DOHH2 (cell line): ENCODE data around the gene GIGYF1.

Experiments used
- H3F3A ChIP-seq: fragments of 200-600 bp; sonication (generic), shearing (Covaris generic); 2 replicates; pipeline ENCODE4 v1.6.0; 2016; ENCODE audit warnings: antibody characterized with exemption, mild to moderate bottlenecking; ENCODE audit not compliant: control insufficient read depth, insufficient read depth
- H3K27ac ChIP-seq: fragments of 200-600 bp; sonication (generic); 2 replicates; pipeline ENCODE4 v1.5.1; 2014; ENCODE audit warnings: low read depth, mild to moderate bottlenecking, low read length, moderate library complexity
- H3K27me3 ChIP-seq: fragments of 200-600 bp; sonication (generic); 2 replicates; pipeline ENCODE4 v1.6.1; 2014; ENCODE audit warnings: mild to moderate bottlenecking, low read length, mixed read lengths; ENCODE audit not compliant: control insufficient read depth
- H3K36me3 ChIP-seq: fragments of 200-600 bp; sonication (generic); 2 replicates; pipeline ENCODE4 v1.6.1; 2014; ENCODE audit warnings: mild to moderate bottlenecking, low read length, moderate library complexity, mixed read lengths; ENCODE audit not compliant: control insufficient read depth
- H3K4me1 ChIP-seq: fragments of 200-600 bp; sonication (generic); 2 replicates; pipeline ENCODE4 v1.6.1; 2014; ENCODE audit warnings: mild to moderate bottlenecking, low read length, mixed read lengths; ENCODE audit not compliant: control insufficient read depth
- H3K4me2 ChIP-seq: fragments of 200-600 bp; sonication (generic); 2 replicates; pipeline ENCODE4 v1.6.0; 2014; ENCODE audit warnings: mild to moderate bottlenecking, low read length, moderate library complexity
- H3K4me3 ChIP-seq: fragments of 200-600 bp; sonication (generic); 2 replicates; pipeline ENCODE4 v1.5.1; 2014; ENCODE audit warnings: mild to moderate bottlenecking, low read length, mixed read lengths
- H3K79me2 ChIP-seq: fragments of 200-600 bp; sonication (generic); 2 replicates; pipeline ENCODE4 v1.6.1; 2014; ENCODE audit warnings: mild to moderate bottlenecking, low read length, mixed read lengths; ENCODE audit not compliant: control insufficient read depth
- H3K9me2 ChIP-seq: fragments of 200-600 bp; sonication (generic); replicated peaks from 2 replicates; pipeline ENCODE4 v1.6.1; 2014; ENCODE audit warnings: mild to moderate bottlenecking, low read length, mixed read lengths; ENCODE audit not compliant: control insufficient read depth
- H3K9me3 ChIP-seq: fragments of 200-600 bp; sonication (generic); 2 replicates; pipeline ENCODE4 v1.6.1; 2014; ENCODE audit warnings: antibody characterized with exemption, low read length, mixed read lengths; ENCODE audit not compliant: control insufficient read depth, insufficient read depth
- H4K20me1 ChIP-seq: fragments of 200-600 bp; sonication (generic); 2 replicates; pipeline ENCODE4 v1.6.0; 2014; ENCODE audit warnings: low read depth, mild to moderate bottlenecking, antibody characterized with exemption, low read length, moderate library complexity; ENCODE audit not compliant: control insufficient read depth, insufficient read depth
- CTCF ChIP-seq: fragments of 200-600 bp; sonication (generic); IDR thresholded peaks from one replicate; pipeline ENCODE4 v1.5.1; 2014; ENCODE audit warnings: antibody characterized with exemption, mild to moderate bottlenecking, low read depth, low read length; ENCODE audit not compliant: poor library complexity, severe bottlenecking
- EZH2phosphoT487 ChIP-seq: fragments of 200-600 bp; sonication (generic); IDR thresholded peaks from 2 replicates; pipeline ENCODE4 v1.6.1; 2017; ENCODE audit warnings: borderline replicate concordance, mild to moderate bottlenecking, antibody characterized with exemption, low read length, moderate library complexity, mixed read lengths

GIGYF1 gene

GRCh38 chr7:100682228-100682741 lies 11.8 kb downstream of the GIGYF1 start:
- TF ChIP-seq EZH2phosphoT487: no peak
- TF ChIP-seq CTCF: no peak
- no peaks in the 10 kb centered on the region for H3K9me2 ChIP-seq
- no peak overlapping the region for H3K4me3 ChIP-seq
- no peaks in the 10 kb centered on the region for H3K27me3 ChIP-seq
- H3K9me3 ChIP-seq: no peaks in the 10 kb centered on the region
- H3K4me2 ChIP-seq: no peak overlapping the region
- no peaks in the 10 kb centered on the region for H3K4me1 ChIP-seq
- peaks cover 9% of the 10 kb centered on the region for H3K79me2 ChIP-seq
- H3K27ac ChIP-seq: no peak overlapping the region
- no peaks in the 10 kb centered on the region; the same call in 1 of the 2 replicates for H4K20me1 ChIP-seq
- H3K36me3 ChIP-seq: peaks cover 96% of the 10 kb centered on the region
- peaks cover 15% of the 10 kb centered on the region for H3F3A ChIP-seq

DNA sequence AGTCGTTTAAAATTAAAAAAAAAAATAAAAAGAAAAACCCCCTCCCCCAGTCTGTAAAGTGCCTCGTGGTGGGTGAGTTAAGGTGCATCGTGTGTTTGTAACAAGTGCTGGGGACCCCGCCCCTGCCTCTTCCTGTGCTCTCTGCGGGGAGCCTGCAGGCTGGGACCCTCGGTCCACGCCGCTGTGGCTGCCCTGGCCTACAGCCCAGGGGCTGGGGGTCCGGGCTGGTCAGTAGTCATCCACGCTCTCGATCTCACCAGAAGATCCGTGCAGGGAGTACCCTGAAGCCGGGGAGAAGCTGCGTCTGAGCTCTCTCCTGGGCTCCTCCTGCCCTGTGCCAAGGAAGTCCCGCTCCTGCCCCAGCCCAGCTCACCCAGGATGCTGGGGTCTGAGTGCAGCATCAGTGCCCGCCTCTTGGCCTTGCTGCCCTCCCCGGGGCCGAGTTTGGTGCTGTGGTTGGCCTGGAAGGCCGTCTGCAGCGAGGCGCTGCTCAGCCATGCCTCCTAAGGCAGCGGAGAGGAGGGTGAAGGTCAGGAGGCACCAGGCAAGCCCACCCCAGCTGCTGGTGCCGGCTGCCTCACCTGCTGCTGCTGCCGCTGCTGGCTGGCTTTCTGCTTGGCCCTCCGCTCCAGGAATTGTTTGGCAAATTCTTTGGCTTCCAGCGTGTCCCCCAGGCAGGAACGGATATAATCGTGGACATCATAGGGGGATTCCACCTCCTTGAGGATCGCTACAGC lies 12.4 kb downstream of the GIGYF1 start:
- Histone ChIP-seq H3K4me3 (no peak overlapping the region), H4K20me1 (peaks cover 3% of the 10 kb centered on the region), H3K4me2 (no peak overlapping the region), H3K9me3 (no peaks in the 10 kb centered on the region), H3K79me2 (peaks cover 15% of the 10 kb centered on the region), H3F3A (peaks cover 15% of the 10 kb centered on the region), H3K27me3 (no peaks in the 10 kb centered on the region), H3K4me1 (peaks cover 2% of the 10 kb centered on the region), H3K36me3 (peaks cover 96% of the 10 kb centered on the region), H3K27ac (no peak overlapping the region), H3K9me2 (no peaks in the 10 kb centered on the region)
- no peak for TF ChIP-seq EZH2phosphoT487
- no peak for TF ChIP-seq CTCF

- H3K27me3 ChIP-seq: no peaks in the 10 kb centered on the region
- peaks cover 23% of the 10 kb centered on the region for H3K79me2 ChIP-seq
- no peaks in the 10 kb centered on the region for H3K9me3 ChIP-seq
- peaks cover 8% of the 10 kb centered on the region for H3K4me1 ChIP-seq
- peaks cover 9% of the 10 kb centered on the region for H4K20me1 ChIP-seq
- no peak overlapping the region for H3K4me3 ChIP-seq
- H3F3A ChIP-seq: peaks cover 19% of the 10 kb centered on the region
- no peak overlapping the region for H3K27ac ChIP-seq
- H3K4me2 ChIP-seq: no peak overlapping the region
- TF ChIP-seq EZH2phosphoT487: no peak
- peaks cover 93% of the 10 kb centered on the region for H3K36me3 ChIP-seq
- no peaks in the 10 kb centered on the region for H3K9me2 ChIP-seq
Measured at GRCh38 chr7:100680576-100681271, 13.3 kb downstream of the GIGYF1 start.
